Endodermal cell (in vitro differentiated cells): ENCODE results near the gene FFAR3. TPM values are rescaled to one million over a fixed set of nuclear protein-coding genes. Genes with fewer than 3 reads are reported as not detected.

Experiments used
- DNase-seq: peaks from one replicate; pipeline ENCODE4 v3.0.0-alpha.2; 2017
- H3K27ac ChIP-seq: 2 replicates; pipeline ENCODE4 v1.5.1; 2013; ENCODE audit warnings: mild to moderate bottlenecking, low read depth, low read length, moderate library complexity
- H3K27me3 ChIP-seq: 2 replicates; pipeline ENCODE4 v1.6.1; 2013; ENCODE audit warnings: mild to moderate bottlenecking, low read length, moderate library complexity; ENCODE audit not compliant: insufficient read depth, control insufficient read depth, poor library complexity, severe bottlenecking
- H3K36me3 ChIP-seq: 2 replicates; pipeline ENCODE4 v1.7.0; 2013; ENCODE audit warnings: mild to moderate bottlenecking, low read length, moderate library complexity; ENCODE audit not compliant: control insufficient read depth, insufficient read depth
- H3K4me1 ChIP-seq: one replicate; pipeline ENCODE4 v1.7.0; 2013; ENCODE audit warnings: low read length; ENCODE audit not compliant: control insufficient read depth, insufficient read depth
- H3K4me3 ChIP-seq: 2 replicates; pipeline ENCODE4 v1.5.1; 2013; ENCODE audit warnings: mild to moderate bottlenecking, low read length, moderate library complexity
- H3K9ac ChIP-seq: 2 replicates; pipeline ENCODE4 v1.6.1; 2013; ENCODE audit warnings: mild to moderate bottlenecking, low read length, moderate library complexity; ENCODE audit not compliant: poor library complexity, severe bottlenecking; ENCODE audit errors: extremely low read depth
- H3K9me3 ChIP-seq: 2 replicates; pipeline ENCODE4 v1.6.1; 2013; ENCODE audit warnings: mild to moderate bottlenecking, low read length, moderate library complexity; ENCODE audit not compliant: control insufficient read depth
- H3K27ac Mint-ChIP-seq: 2 replicates; pipeline ENCODE4 v1.8.0; 2020; ENCODE audit warnings: mixed read lengths
- H3K27me3 Mint-ChIP-seq: 2 replicates; pipeline ENCODE4 v1.8.0; 2021; ENCODE audit warnings: mild to moderate bottlenecking, mixed read lengths; ENCODE audit not compliant: insufficient read depth
- H3K36me3 Mint-ChIP-seq: 2 replicates; pipeline ENCODE4 v1.8.0; 2020; ENCODE audit warnings: low read depth, mixed read lengths
- H3K4me1 Mint-ChIP-seq: 2 replicates; pipeline ENCODE4 v1.8.0; 2020; ENCODE audit warnings: mixed read lengths
- H3K4me3 Mint-ChIP-seq: 2 replicates; pipeline ENCODE4 v1.8.0; 2020; ENCODE audit warnings: mild to moderate bottlenecking, moderate library complexity, mixed read lengths
- H3K9me3 Mint-ChIP-seq: 2 replicates; pipeline ENCODE4 v1.8.0; 2020; ENCODE audit warnings: mild to moderate bottlenecking, mixed read lengths
- WGBS, 2 experiments: methylation state at CpG; one replicate each; pipeline versions ENCODE4 v1.1.5 to v1.1.7; 2013; ENCODE audit warnings: missing lambda C conversion rate in 2 of 2, mixed read lengths in 1 of 2; ENCODE audit not compliant: insufficient coverage in 1 of 2, insufficient read length in 1 of 2; 5-methylcytosine and 5-hydroxymethylcytosine counted together
- total RNA-seq, 2 donors: library from RNA; stranded (reverse); fragmentation: NEBNext Ultra II Directional in 1 of 2; extraction: Animal tissue kit (Norgen Biotek cat#: 25700) in 1 of 2; gene quantifications; 2 replicates in 1 of 2; 3 replicates in 1 of 2; pipeline ENCODE4 v1.2.1, GENCODE V29; 2021
- TF ChIP-seq, protein P1 (sequence below): fragments of 200-600 bp; sonication (generic); conservative IDR thresholded peaks from 2 replicates; pipeline ENCODE4 v1.5.0; 2021; ENCODE audit warnings: antibody characterized with exemption, mild to moderate bottlenecking

The FFAR3 gene
- total RNA-seq, 2 donors from 2014 or later: not detected

DNA sequence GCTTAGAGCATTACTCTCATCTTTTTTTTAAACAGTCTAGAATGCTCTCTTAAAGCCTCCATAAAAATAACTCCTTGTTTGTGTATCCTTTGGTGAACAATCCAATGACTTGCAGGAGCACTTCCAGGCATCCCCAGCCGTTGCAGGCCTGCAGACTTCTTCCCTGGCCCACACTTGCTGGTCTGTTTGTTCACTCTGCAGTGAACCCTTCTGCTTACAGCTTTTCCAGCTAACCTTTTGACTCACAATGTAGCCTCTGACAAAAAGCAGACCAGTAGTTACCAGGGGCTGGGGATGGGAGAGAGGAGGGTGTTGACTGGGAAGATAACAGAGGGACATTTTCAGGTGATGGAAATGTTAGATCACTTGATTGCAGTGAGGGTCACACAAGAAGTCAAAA, 21.7 kb downstream of the FFAR3 start:
- Mint-ChIP-seq H3K27me3 (peaks cover 17% of the 10 kb centered on the region), H3K4me3 (no peak overlapping the region), H3K4me1 (no peaks in the 10 kb centered on the region), H3K36me3 (peaks cover 2% of the 10 kb centered on the region), H3K27ac (no peak overlapping the region), H3K9me3 (peaks cover 47% of the 10 kb centered on the region)
- Histone ChIP-seq H3K27me3 (no peaks in the 10 kb centered on the region), H3K36me3 (no peaks in the 10 kb centered on the region), H3K9me3 (peaks cover 24% of the 10 kb centered on the region), H3K27ac (no peak overlapping the region), H3K4me3 (no peak overlapping the region), H3K4me1 (no peaks in the 10 kb centered on the region), H3K9ac (no peak overlapping the region)
- DNase-seq: peak; percentile 13
- WGBS, 2 experiments: 86 to 88% methylated on average over 1 of the region's 1 CpG
- TF ChIP-seq, protein P1, sequence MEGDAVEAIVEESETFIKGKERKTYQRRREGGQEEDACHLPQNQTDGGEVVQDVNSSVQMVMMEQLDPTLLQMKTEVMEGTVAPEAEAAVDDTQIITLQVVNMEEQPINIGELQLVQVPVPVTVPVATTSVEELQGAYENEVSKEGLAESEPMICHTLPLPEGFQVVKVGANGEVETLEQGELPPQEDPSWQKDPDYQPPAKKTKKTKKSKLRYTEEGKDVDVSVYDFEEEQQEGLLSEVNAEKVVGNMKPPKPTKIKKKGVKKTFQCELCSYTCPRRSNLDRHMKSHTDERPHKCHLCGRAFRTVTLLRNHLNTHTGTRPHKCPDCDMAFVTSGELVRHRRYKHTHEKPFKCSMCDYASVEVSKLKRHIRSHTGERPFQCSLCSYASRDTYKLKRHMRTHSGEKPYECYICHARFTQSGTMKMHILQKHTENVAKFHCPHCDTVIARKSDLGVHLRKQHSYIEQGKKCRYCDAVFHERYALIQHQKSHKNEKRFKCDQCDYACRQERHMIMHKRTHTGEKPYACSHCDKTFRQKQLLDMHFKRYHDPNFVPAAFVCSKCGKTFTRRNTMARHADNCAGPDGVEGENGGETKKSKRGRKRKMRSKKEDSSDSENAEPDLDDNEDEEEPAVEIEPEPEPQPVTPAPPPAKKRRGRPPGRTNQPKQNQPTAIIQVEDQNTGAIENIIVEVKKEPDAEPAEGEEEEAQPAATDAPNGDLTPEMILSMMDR: no peak

DNA sequence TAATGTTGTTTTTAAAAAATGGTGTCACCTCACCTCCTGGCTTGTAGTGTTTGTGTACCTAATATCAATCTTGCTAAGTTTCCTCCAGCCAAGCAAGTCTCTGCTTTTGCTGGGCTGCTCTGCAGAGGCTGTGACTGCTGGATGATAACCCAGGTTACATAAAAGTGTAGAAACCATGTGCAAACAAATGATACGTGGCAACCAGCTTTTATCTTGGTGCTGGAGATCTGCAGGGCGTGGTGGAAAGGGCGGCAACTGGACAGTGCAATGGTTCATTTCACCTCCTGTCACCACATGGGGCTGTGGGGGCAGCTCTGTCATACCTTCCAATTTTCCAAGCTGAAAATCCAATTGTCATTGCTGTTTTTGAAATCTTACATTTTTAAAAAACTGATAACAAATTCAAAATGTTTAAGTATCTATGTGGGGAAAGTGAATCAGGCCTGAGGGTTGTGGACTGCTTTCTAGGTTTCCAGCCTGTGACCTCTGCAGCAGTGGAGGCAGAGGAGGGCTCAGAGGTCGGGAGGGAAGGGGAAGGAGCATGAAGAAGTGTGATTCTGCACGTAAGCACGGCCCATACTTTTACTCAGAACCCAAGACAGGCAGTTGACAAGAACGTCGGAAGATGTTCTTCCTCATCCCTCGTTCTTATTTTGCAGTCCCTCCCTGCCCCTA, 22.3 kb downstream of the FFAR3 start:
- H3K27me3 Mint-ChIP-seq: peaks cover 17% of the 10 kb centered on the region
- Histone ChIP-seq H3K36me3 (no peaks in the 10 kb centered on the region), H3K9me3 (peaks cover 30% of the 10 kb centered on the region), H3K9ac (no peak overlapping the region), H3K27ac (no peak overlapping the region), H3K27me3 (no peaks in the 10 kb centered on the region), H3K4me3 (no peak overlapping the region), H3K4me1 (no peaks in the 10 kb centered on the region)
- no peak overlapping the region for H3K4me3 Mint-ChIP-seq
- no peak overlapping the region for H3K27ac Mint-ChIP-seq
- H3K9me3 Mint-ChIP-seq: peaks cover 50% of the 10 kb centered on the region
- H3K36me3 Mint-ChIP-seq: peaks cover 2% of the 10 kb centered on the region
- 87 to 92% methylated on average over 2 to 9 of the region's 9 CpGs for WGBS, 2 experiments
- TF ChIP-seq, protein P1: no peak
- no peaks in the 10 kb centered on the region for H3K4me1 Mint-ChIP-seq
- DNase-seq: peak; percentile 24

DNA sequence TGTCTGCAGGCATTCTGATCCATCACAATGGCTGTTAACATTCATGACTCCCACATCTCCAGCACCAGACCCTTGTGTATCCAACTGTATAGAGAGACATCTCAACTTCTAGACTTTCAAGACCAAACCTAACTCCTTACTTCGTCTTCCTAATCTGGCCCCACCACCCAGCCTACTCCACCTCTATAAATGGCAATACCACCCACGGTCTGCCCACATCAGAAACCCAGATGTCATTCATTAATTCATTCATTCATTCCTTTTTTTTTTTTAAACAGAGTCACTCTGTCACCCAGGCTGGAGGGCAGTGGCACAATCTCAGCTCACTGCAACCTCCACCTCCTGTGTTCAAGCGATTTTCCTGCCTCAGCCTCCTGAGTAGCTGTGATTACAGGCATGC, 23.1 kb downstream of the FFAR3 start:
- no peaks in the 10 kb centered on the region for H3K4me1 ChIP-seq
- H3K9ac ChIP-seq: no peak overlapping the region
- peaks cover 14% of the 10 kb centered on the region for H3K27me3 Mint-ChIP-seq
- WGBS, 2 experiments: 59 to 89% methylated on average over 3 of the region's 3 CpGs
- no peaks in the 10 kb centered on the region for H3K36me3 ChIP-seq
- H3K27ac ChIP-seq: no peak overlapping the region
- H3K27ac Mint-ChIP-seq: no peak overlapping the region
- no peak overlapping the region for H3K4me3 ChIP-seq
- no peaks in the 10 kb centered on the region for H3K4me1 Mint-ChIP-seq
- peaks cover 2% of the 10 kb centered on the region for H3K36me3 Mint-ChIP-seq
- H3K9me3 Mint-ChIP-seq: peaks cover 55% of the 10 kb centered on the region
- no peak overlapping the region for H3K4me3 Mint-ChIP-seq
- H3K9me3 ChIP-seq: peaks cover 35% of the 10 kb centered on the region
- no peaks in the 10 kb centered on the region for H3K27me3 ChIP-seq
- DNase-seq: no peak
- TF ChIP-seq, protein P1: no peak
